PC-9 (cell line): ENCODE data around the gene HHAT. TPM values are rescaled to one million over a fixed set of nuclear protein-coding genes. Genes with fewer than 3 reads are reported as not detected.

Source experiments
- BruUV-seq: library from RNA; stranded (reverse); fragments of 400-500 nt; replicated peaks from 2 replicates; lab custom pipeline; 2021; lab: Mats Ljungman, UMichigan
- CTCF ChIA-PET: fragments of 300-600 bp; sonication (Branson Sonifier 250); formaldehyde crosslinking; loops from one replicate; lab custom pipeline; 2022; ENCODE audit warnings: antibody characterized with exemption; lab: Charles Lee
- POLR2A ChIA-PET: fragments of 300-600 bp; sonication (Branson Sonifier 250); formaldehyde crosslinking; loops from one replicate; lab custom pipeline; 2022; ENCODE audit warnings: antibody characterized with exemption; ENCODE audit not compliant: unreplicated experiment; lab: Charles Lee
- DNase-seq, 2 experiments: peaks; one replicate each; pipeline versions ENCODE4 v3.0.0 to v3.0.0-alpha.2; 2015 to 2022; ENCODE audit warnings: mixed read lengths in 1 of 2
- H2AFZ ChIP-seq: fragments of 200-600 bp; sonication (generic); 2 replicates; pipeline ENCODE4 v1.8.1; 2017; ENCODE audit warnings: antibody characterized with exemption
- H3F3A ChIP-seq: fragments of 200-600 bp; sonication (generic); 2 replicates; pipeline ENCODE4 v1.8.1; 2017; ENCODE audit warnings: antibody characterized with exemption, mild to moderate bottlenecking, low read depth; ENCODE audit not compliant: insufficient read depth
- H3K27ac ChIP-seq: fragments of 200-600 bp; sonication (generic); 2 replicates; pipeline ENCODE4 v1.6.1; 2016; ENCODE audit warnings: mixed run types
- H3K27me3 ChIP-seq: fragments of 200-600 bp; sonication (generic); 2 replicates; pipeline ENCODE4 v1.6.1; 2016; ENCODE audit warnings: low read depth, mixed run types; ENCODE audit not compliant: insufficient read depth
- H3K36me3 ChIP-seq: fragments of 200-600 bp; sonication (generic); 2 replicates; pipeline ENCODE4 v1.6.1; 2016; ENCODE audit warnings: low read depth, mixed run types
- H3K4me1 ChIP-seq: fragments of 200-600 bp; sonication (generic); replicated peaks from 2 replicates; pipeline ENCODE4 v1.6.1; 2016; ENCODE audit warnings: mixed run types; ENCODE audit not compliant: insufficient read depth
- H3K4me2 ChIP-seq: fragments of 200-600 bp; sonication (generic); 2 replicates; pipeline ENCODE4 v1.6.1; 2017; ENCODE audit warnings: mixed run types
- H3K4me3 ChIP-seq: fragments of 200-600 bp; sonication (generic); 2 replicates; pipeline ENCODE4 v1.6.1; 2016; ENCODE audit warnings: mixed run types
- H3K79me2 ChIP-seq: fragments of 200-600 bp; sonication (generic); 2 replicates; pipeline ENCODE4 v1.6.1; 2017; ENCODE audit warnings: low read depth, mixed run types
- H3K9me2 ChIP-seq: fragments of 200-600 bp; sonication (generic); 2 replicates; pipeline ENCODE4 v1.8.1; 2017; ENCODE audit warnings: mild to moderate bottlenecking; ENCODE audit not compliant: insufficient read depth
- H3K9me3 ChIP-seq: fragments of 200-600 bp; sonication (generic); 2 replicates; pipeline ENCODE4 v1.8.1; 2016; ENCODE audit warnings: low read depth; ENCODE audit not compliant: insufficient read depth
- H4K20me1 ChIP-seq: fragments of 200-600 bp; sonication (generic); 2 replicates; pipeline ENCODE4 v1.8.1; 2017; ENCODE audit not compliant: insufficient read depth
- EZH2 ChIP-seq: fragments of 200-600 bp; sonication (generic); IDR thresholded peaks from 2 replicates; pipeline ENCODE4 v1.8.0; 2017; ENCODE audit warnings: antibody characterized with exemption, low read depth
- intact Hi-C: fragments of 100-400 bp; cut with micrococcal nuclease; formaldehyde crosslinking; loops from one replicate; pipeline ENCODE4 v1.10.0; 2022; ENCODE audit not compliant: unreplicated experiment
- total RNA-seq: library from RNA; stranded (reverse); gene quantifications from 2 replicates; pipeline ENCODE4 v1.2.3, GENCODE V29; 2021
- TF ChIP-seq, protein P1 (sequence below): fragments of 200-600 bp; sonication (generic); conservative IDR thresholded peaks from 2 replicates; pipeline ENCODE4 v1.6.1; 2017; ENCODE audit warnings: mixed run types, antibody characterized with exemption, mild to moderate bottlenecking, moderate library complexity

HHAT gene
- total RNA-seq, 1 experiment from 2014 or later, result 5.3 TPM

DNA sequence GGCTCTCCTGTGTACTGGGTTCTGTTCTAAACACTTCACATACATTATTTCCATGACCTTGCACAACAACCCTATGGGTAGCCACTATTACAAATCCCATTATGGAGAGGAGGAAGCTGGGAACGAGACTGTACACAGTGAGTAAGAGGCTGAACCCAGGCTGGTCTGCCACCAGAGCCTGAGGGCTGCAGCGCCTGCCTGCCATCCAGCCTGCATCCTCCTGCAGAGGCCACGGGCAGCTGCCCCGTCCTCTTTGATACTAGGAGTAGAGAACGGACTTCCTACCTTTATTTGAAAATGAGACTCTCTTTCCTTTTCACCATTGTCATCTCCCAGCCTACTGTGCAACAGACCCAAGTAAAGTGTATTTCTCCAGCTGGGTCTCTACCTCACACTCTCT lies 370.0 kb downstream of the HHAT start:
- no peak for DNase-seq
- ChIA-PET CTCF (no interaction called here), POLR2A (no interaction called here)
- TF ChIP-seq, protein P1, sequence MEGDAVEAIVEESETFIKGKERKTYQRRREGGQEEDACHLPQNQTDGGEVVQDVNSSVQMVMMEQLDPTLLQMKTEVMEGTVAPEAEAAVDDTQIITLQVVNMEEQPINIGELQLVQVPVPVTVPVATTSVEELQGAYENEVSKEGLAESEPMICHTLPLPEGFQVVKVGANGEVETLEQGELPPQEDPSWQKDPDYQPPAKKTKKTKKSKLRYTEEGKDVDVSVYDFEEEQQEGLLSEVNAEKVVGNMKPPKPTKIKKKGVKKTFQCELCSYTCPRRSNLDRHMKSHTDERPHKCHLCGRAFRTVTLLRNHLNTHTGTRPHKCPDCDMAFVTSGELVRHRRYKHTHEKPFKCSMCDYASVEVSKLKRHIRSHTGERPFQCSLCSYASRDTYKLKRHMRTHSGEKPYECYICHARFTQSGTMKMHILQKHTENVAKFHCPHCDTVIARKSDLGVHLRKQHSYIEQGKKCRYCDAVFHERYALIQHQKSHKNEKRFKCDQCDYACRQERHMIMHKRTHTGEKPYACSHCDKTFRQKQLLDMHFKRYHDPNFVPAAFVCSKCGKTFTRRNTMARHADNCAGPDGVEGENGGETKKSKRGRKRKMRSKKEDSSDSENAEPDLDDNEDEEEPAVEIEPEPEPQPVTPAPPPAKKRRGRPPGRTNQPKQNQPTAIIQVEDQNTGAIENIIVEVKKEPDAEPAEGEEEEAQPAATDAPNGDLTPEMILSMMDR, result no peak
- no peak for TF ChIP-seq EZH2
- H3K27me3 ChIP-seq, result 0 out of 2 replicates have a peak, but pooled peaks cover 2% of the 10 kb centered on the region
- H3K27ac ChIP-seq, result no peak overlapping the region
- intact Hi-C loops, result no loop called here
- no peak overlapping the region for H2AFZ ChIP-seq
- H3K79me2 ChIP-seq, result no peaks in the 10 kb centered on the region
- no peaks in the 10 kb centered on the region for H4K20me1 ChIP-seq
- H3F3A ChIP-seq, result no peaks in the 10 kb centered on the region
- H3K4me1 ChIP-seq, result no peaks in the 10 kb centered on the region
- H3K4me2 ChIP-seq, result no peak overlapping the region
- H3K9me3 ChIP-seq, result no peaks in the 10 kb centered on the region
- no peaks in the 10 kb centered on the region for H3K36me3 ChIP-seq
- no peaks in the 10 kb centered on the region for H3K9me2 ChIP-seq
- H3K4me3 ChIP-seq, result no peak overlapping the region
- no TSS peak for BruUV-seq

DNA sequence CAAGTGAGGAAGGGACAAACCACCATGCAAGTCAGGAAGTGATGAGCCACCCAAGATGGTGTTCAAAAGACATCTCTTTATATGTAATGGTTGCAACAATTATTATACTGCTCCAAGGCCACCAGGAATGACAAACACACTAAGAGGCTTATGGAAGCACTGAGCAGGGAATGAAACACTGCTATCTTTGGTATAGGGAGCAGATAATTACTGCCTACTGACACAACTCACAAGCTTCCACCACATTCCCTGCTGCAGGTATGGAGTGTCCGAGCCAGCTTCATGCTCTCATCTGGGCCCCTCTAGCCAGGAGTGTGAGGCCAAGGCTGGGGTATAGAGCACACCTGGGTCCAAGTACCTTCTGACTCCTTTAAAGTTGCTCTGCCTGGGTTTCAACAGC lies 371.4 kb downstream of the HHAT start:
- Histone ChIP-seq H4K20me1 (no peaks in the 10 kb centered on the region), H2AFZ (no peak overlapping the region), H3K36me3 (no peaks in the 10 kb centered on the region), H3K4me3 (no peak overlapping the region), H3K4me1 (no peaks in the 10 kb centered on the region), H3K27me3 (0 out of 2 replicates have a peak, but pooled peaks cover 2% of the 10 kb centered on the region), H3K9me3 (no peaks in the 10 kb centered on the region), H3K4me2 (no peak overlapping the region), H3K79me2 (no peaks in the 10 kb centered on the region), H3K27ac (no peak overlapping the region), H3K9me2 (no peaks in the 10 kb centered on the region), H3F3A (no peaks in the 10 kb centered on the region)
- CTCF ChIA-PET, result no interaction called here
- BruUV-seq, result no TSS peak
- POLR2A ChIA-PET, result no interaction called here
- intact Hi-C loops, result no loop called here
- TF ChIP-seq, protein P1, result no peak
- TF ChIP-seq EZH2, result no peak
- DNase-seq, result no peak

DNA sequence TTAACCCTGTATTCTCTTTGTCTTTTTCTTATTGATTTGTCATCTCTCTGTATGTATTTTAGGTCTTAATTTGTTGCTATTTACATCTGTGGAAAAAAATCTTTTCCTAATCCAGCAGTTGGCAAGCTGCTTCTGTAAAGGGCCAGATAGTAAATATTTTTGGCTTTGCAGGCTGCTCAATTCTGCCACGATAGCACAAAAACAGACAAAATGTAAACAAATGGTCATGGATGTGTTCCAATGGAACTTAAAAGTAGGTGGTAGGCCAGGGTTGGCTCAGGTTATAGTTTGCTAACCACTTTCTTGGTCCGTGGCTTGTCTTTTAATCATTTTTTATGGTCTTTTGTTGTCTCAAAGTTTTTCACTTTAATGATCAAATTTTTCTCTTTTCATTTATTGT lies 371.8 kb downstream of the HHAT start:
- TF ChIP-seq, protein P1, result no peak
- TF ChIP-seq EZH2, result no peak
- Histone ChIP-seq H3F3A (no peaks in the 10 kb centered on the region), H3K9me3 (no peaks in the 10 kb centered on the region), H3K27ac (no peak overlapping the region), H3K4me2 (no peak overlapping the region), H4K20me1 (no peaks in the 10 kb centered on the region), H3K4me1 (no peaks in the 10 kb centered on the region), H3K27me3 (0 out of 2 replicates have a peak, but pooled peaks cover 2% of the 10 kb centered on the region), H2AFZ (no peak overlapping the region), H3K4me3 (no peak overlapping the region), H3K9me2 (no peaks in the 10 kb centered on the region), H3K36me3 (no peaks in the 10 kb centered on the region), H3K79me2 (no peaks in the 10 kb centered on the region)
- ChIA-PET POLR2A (no interaction called here), CTCF (no interaction called here)
- intact Hi-C loops, result no loop called here
- DNase-seq, result no peak
- no TSS peak for BruUV-seq
